Heart left ventricle (tissue), 13 donors: Measurements from ENCODE around the gene TERT.

Experiments
- POLR2A ChIP-seq, 2 donors: fragments of 450-650 bp; IDR thresholded peaks; one replicate each; pipeline ENCODE4 v1.6.1; 2017; ENCODE audit warnings: antibody characterized with exemption in 2 of 2, mild to moderate bottlenecking in 2 of 2, moderate library complexity in 2 of 2
- TF ChIP-seq, protein P1 (sequence below), 12 donors: fragments of 200-600 bp; sonication (generic) in 4 of 12; IDR thresholded peaks; one replicate each; pipeline versions ENCODE4 v1.5.0 to v1.8.0; 2018 to 2022; ENCODE audit warnings: antibody characterized with exemption in 12 of 12, mild to moderate bottlenecking in 5 of 12
- donor health status: ischemic (EF 13 %, LVEDD 7.1; RV severe dilation, severe dysfunction).
- donor health status: DM: no; HTN: yes; CAD: no.
- donor health status: DM: no; HTN: no; CAD: no.
- donor health status: ischemic (EF 25% LVEDD 6.9; RV normal size, moderate dysfunction).
- donor health status: ischemic (EF 25% LVEDD 5.7; RV mildly dilated, moderate dysfunction).
- donor health status: ischemic (EF 35%, LVEDD 5.7; RV mildly dilated, moderate dysfunction).
- donor health status: nonischemic (EF 11% LVEDD 7.7; RV severe dilation, severe dysfunction).
- donor health status: DM: yes; HTN: yes; CAD: no.
- donor health status: PGD.
- donor health status: ischemic (EF 29% LVEDD 5.4; RV normal size, mild dysfunction).
- donor health status: nonischemic (EF 23%, LVEDD 6.1; RV moderate dilation, normal function).

DNA sequence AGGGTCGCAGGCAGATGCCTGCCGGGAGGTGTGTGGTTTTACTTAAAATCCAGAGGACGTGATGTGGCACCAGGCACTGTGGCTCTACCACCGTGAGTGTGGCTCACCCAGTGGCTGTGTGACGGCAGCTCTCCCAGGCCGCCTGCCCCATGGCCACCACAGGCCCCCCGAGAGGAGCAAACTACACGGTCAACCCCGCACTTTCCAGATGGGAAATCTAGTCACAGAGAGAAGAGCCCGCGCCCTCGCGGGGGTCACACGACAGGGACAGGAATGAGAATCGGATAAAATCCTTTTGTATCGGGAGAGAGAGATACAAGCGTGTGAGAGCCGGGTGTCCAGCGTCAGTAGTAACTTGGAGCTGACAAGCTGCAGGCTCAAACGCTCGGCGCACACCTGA is 24.4 kb downstream of the TERT start:
- no peak for TF ChIP-seq POLR2A (IDR thresholded peaks at IDR 0.05)
- TF ChIP-seq, protein P1, sequence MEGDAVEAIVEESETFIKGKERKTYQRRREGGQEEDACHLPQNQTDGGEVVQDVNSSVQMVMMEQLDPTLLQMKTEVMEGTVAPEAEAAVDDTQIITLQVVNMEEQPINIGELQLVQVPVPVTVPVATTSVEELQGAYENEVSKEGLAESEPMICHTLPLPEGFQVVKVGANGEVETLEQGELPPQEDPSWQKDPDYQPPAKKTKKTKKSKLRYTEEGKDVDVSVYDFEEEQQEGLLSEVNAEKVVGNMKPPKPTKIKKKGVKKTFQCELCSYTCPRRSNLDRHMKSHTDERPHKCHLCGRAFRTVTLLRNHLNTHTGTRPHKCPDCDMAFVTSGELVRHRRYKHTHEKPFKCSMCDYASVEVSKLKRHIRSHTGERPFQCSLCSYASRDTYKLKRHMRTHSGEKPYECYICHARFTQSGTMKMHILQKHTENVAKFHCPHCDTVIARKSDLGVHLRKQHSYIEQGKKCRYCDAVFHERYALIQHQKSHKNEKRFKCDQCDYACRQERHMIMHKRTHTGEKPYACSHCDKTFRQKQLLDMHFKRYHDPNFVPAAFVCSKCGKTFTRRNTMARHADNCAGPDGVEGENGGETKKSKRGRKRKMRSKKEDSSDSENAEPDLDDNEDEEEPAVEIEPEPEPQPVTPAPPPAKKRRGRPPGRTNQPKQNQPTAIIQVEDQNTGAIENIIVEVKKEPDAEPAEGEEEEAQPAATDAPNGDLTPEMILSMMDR (IDR thresholded peaks at IDR 0.05): no peak
